Activated naive CD4-positive, alpha-beta T cell treated with anti-CD3 and anti-CD28 coated beads, Interleukin-2, amount 10 ng/mL, durations not matched to agents 7 days and 5 days (primary cell): ENCODE data around the gene SDR39U1.
A peak's percentile ranks its signal among the peaks of the same experiment; 100 is the strongest.

Source experiments
- CTCF ChIA-PET: fragments of 350-600 bp; sonication (Branson Sonifier 250); formaldehyde crosslinking; loops from one replicate; lab custom pipeline; 2021; ENCODE audit warnings: antibody characterized with exemption; lab: Charles Lee
- DNase-seq: peaks from one replicate; pipeline ENCODE4 v3.0.0-alpha.2; 2020
- H3K27ac Mint-ChIP-seq: one replicate; pipeline ENCODE4 v1.8.0; 2021; ENCODE audit warnings: mild to moderate bottlenecking, moderate library complexity, mixed read lengths
- H3K27me3 Mint-ChIP-seq: one replicate; pipeline ENCODE4 v1.8.0; 2021; ENCODE audit warnings: mild to moderate bottlenecking, mixed read lengths
- H3K36me3 Mint-ChIP-seq: one replicate; pipeline ENCODE4 v1.8.0; 2021; ENCODE audit warnings: mixed read lengths
- H3K4me1 Mint-ChIP-seq: one replicate; pipeline ENCODE4 v1.8.0; 2021; ENCODE audit warnings: mixed read lengths
- H3K4me3 Mint-ChIP-seq: one replicate; pipeline ENCODE4 v1.8.0; 2021; ENCODE audit warnings: mild to moderate bottlenecking, moderate library complexity, mixed read lengths
- H3K9me3 Mint-ChIP-seq: one replicate; pipeline ENCODE4 v1.8.0; 2021; ENCODE audit warnings: mixed read lengths

The SDR39U1 gene

GRCh38 chr14:24430143-24430681 is 12.4 kb downstream of the SDR39U1 start:
- peak overlapping the region; percentile 96 for H3K27ac Mint-ChIP-seq
- peak; percentile 72 for DNase-seq
- peaks cover 65% of the 10 kb centered on the region for H3K4me1 Mint-ChIP-seq
- H3K4me3 Mint-ChIP-seq = peak overlapping the region; percentile 92
- H3K36me3 Mint-ChIP-seq = peaks cover 30% of the 10 kb centered on the region
- no peaks in the 10 kb centered on the region for H3K9me3 Mint-ChIP-seq
- CTCF ChIA-PET = interaction anchor here (0.5 to 17.5 kb wide), 17 partner anchors 11 to 399 kb away, joined by 3 to 557 read pairs (median 12); partner anchors contain the start of genes ADCY4, CIDEB, DHRS1 and LTB4R
- H3K27me3 Mint-ChIP-seq = no peaks in the 10 kb centered on the region

DNA sequence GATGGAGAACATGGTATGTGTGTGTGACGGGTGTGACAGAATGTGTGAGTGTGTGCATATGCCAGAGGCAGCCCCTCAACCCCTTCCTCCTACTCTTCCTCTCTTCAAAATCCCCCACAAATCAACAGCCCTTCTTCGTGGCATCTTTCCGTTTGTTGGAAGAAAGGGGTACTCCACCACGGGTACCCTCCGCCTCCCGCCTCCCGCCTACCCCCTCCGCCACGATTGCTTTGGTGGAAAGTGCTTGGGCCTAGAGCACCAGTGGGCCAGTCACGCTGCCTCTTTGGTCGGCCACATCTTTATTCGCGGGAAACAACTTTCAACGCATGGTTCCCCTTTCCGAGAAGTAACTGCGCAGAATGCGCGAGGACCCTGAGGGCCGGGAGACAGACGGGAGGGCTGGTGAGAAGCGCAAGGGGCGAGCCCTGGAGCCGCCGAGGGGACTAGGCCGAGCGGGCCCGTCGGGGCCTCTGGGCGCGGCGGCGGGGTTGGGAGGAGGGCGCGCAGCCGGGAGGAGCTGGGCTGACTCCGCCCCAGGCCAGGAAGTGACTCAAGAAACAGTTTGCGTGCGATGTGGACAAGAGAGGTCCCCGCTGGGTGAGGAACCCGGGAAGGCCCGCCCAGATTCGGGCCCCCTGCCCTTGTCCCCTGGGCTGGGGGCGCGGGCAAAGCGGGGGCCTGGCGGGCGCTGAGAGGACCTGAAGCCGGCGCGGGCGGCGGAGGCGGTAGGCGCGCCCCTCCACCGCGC is 13.0 kb downstream of the SDR39U1 start, which contains the start of the genes CBLN3 and KHNYN:
TSS of gene CBLN3 (minus strand) at position 274 of the 748 bp plus-strand sequence. CDS start 614 bp downstream, outside the sequence.
TSS of gene KHNYN (plus strand) at position 560 of the 748 bp plus-strand sequence. CDS start 777 bp downstream, outside the sequence.
- Mint-ChIP-seq H3K36me3 (peaks cover 26% of the 10 kb centered on the region), H3K9me3 (peaks cover 1% of the 10 kb centered on the region)
- peak; percentile 93 for DNase-seq

DNA sequence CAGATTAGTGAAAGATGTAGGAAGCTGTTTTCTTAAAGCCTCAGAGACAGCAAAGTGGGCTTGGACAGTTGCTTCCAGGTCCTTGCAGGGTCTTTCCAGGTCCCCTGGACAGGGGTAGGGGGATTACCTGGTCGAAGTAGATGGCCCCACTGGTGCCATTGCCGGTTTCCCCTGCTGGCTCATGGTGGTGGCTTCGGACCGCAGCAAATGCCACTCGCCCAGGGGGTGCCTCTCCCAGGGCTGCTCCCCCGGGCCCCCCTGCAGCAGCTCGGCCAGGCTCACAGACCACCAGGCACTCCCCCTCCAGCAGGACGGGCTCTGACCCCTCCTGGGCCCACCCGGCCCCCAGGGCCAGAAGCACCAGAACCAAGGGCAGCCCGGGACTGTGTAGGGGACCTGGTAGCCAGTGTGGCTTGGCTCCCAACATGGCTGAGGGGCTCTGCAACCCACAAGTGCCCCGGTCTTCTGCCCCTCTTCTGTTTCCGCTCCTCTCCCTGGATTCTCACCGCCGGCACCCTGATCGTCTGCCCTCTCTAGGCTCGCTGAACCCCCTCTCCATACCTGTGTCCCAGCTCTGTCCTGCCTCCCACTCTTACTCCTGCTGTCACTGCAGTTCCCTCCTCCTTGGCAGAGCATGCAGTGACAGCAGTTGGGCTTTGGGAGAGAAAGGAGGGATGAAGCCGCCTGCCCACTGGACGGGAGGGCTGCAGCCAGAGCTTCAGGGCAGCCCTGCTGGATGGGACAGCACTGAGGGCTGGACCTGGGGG is 13.8 kb downstream of the SDR39U1 start:
- peaks cover 20% of the 10 kb centered on the region for H3K36me3 Mint-ChIP-seq
- peak overlapping the region; percentile 93 for H3K27ac Mint-ChIP-seq
- H3K4me3 Mint-ChIP-seq = peak overlapping the region; percentile 77
- H3K4me1 Mint-ChIP-seq = peaks cover 72% of the 10 kb centered on the region
- CTCF ChIA-PET = interaction anchor here (1.0 to 17.5 kb wide), 2 partner anchors 8 to 96 kb away, joined by 3 to 557 read pairs; partner anchors contain the start of genes ADCY4 and RIPK3
- no peaks in the 10 kb centered on the region for H3K27me3 Mint-ChIP-seq
- no peak for DNase-seq
- peaks cover 1% of the 10 kb centered on the region for H3K9me3 Mint-ChIP-seq

More for the DNA sequence above, 13.0 kb downstream of the SDR39U1 start, which contains the start of the genes CBLN3 and KHNYN:
- Mint-ChIP-seq H3K4me1 (peaks cover 68% of the 10 kb centered on the region), H3K27ac (peak within 1 kb of the TSS; percentile 96), H3K27me3 (no peaks in the 10 kb centered on the region), H3K4me3 (peak within 1 kb of the TSS; percentile 92)
- CTCF ChIA-PET = interaction anchor here (2.8 to 17.5 kb wide), 6 partner anchors 10 to 122 kb away, joined by 15 to 557 read pairs (median 29); partner anchors contain the start of genes ADCY4, CIDEB, LTB4R and LTB4R2

DNA sequence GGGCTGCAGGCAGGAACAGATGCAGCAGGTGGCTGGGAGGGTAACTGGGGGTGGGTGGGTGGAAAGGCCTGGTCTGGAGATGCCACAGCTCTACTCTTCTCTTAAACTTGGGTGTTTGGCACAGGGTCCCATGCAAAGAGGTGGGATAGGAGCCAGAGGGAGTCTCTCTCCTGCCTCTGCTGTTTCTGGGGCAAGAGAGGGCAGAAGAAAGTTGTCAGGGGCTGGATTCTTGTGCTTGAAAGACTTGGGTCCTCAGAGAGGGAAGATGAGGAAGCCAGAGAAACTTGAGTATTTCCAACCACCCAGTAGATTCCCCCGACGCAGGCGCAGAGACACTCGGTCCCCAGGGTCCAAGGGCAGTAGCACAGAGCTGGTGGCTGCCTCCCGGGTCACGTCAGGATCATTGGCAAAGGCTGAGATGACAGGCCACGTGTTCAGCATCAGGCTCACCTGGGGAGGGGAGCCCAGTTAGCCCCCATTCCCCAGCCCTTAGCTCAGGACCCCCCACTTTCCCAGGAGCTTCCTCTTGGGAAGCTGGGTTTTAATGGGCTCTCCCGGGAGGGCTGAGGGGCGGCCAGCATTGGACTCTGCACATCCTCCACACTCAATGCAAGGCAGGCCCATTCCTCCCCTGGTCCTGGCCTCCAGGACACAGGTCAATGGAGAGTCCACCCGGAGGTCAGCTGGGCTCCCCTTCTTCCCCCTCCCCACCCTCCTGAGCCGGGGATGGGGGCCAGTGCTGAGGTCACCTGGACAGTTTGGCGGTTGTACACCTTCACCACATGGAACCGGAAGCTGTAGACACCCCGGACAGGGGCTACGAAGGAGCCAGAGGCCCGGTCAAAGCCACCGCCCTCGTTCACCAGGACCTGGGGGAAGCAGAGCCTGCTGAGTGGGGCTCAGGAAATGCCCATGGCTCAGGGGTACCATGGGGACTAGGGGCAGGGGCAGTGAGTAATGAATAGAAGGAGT is 14.8 kb downstream of the SDR39U1 start:
- Mint-ChIP-seq H3K27me3 (no peaks in the 10 kb centered on the region), H3K4me1 (peaks cover 66% of the 10 kb centered on the region), H3K4me3 (no peak overlapping the region), H3K27ac (peak overlapping the region; percentile 82), H3K36me3 (peaks cover 11% of the 10 kb centered on the region), H3K9me3 (peaks cover 1% of the 10 kb centered on the region)
- DNase-seq = no peak
- CTCF ChIA-PET = interaction anchor here (0.6 to 17.5 kb wide), 4 partner anchors 9 to 95 kb away, joined by 3 to 557 read pairs (median 3); partner anchors contain the start of genes ADCY4 and RIPK3

- H3K4me1 Mint-ChIP-seq = peaks cover 64% of the 10 kb centered on the region
- H3K9me3 Mint-ChIP-seq = peaks cover 1% of the 10 kb centered on the region
- H3K4me3 Mint-ChIP-seq = no peak overlapping the region
- CTCF ChIA-PET = interaction anchor here (0.7 to 17.5 kb wide), 2 partner anchors 10 to 94 kb away, joined by 3 to 557 read pairs; partner anchors contain the start of genes ADCY4 and RIPK3
- DNase-seq = peak; percentile 46
- peak overlapping the region; percentile 38 for H3K27ac Mint-ChIP-seq
- no peaks in the 10 kb centered on the region for H3K27me3 Mint-ChIP-seq
- peaks cover 9% of the 10 kb centered on the region for H3K36me3 Mint-ChIP-seq
Observed at GRCh38 chr14:24426912-24427536, 15.6 kb downstream of the SDR39U1 start.

DNA sequence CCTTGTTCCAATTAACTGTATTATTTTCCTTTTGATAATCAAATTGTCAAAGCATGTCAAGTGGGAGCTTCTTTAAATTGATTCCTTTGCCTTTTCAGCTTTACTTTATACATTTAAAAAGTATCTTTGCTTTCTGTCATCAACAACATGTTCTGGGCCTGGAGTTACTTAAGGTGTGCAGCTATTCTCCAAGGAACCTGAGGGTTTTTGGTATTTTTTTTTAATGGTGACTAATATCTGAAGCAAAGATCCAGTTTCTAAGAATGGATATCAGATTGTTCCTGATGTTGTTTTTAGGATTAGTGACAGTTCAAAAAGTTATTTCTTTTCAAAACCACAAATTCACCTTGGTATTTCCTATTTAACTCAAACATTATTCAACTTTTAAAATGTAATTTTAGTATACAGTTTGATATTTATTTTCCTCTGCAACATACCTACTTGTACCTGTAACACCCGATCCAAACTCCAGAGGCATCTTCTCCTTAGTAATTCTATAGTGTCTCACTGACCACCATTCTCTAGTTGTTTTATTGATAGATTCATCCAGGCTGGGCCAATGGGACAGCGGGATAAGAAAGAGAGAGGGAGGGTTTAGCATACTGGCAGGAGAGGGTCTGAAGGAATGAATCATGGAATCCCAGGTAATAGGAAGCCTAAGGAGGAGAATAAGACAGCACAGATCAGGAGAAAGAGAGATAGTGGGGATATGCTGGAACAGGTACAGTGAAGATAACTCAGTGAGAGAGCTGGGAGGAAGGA is 16.2 kb downstream of the SDR39U1 start:
- no peak for DNase-seq
- Mint-ChIP-seq H3K27ac (peak overlapping the region; percentile 9), H3K4me3 (no peak overlapping the region), H3K4me1 (peaks cover 57% of the 10 kb centered on the region), H3K9me3 (peaks cover 1% of the 10 kb centered on the region), H3K36me3 (peaks cover 4% of the 10 kb centered on the region), H3K27me3 (peaks cover 4% of the 10 kb centered on the region)
- CTCF ChIA-PET = interaction anchor here (0.7 to 17.5 kb wide), 3 partner anchors 10 to 94 kb away, joined by 3 to 557 read pairs (median 5); partner anchors contain the start of genes ADCY4 and RIPK3

GRCh38 chr14:24425704-24426103 is 16.9 kb downstream of the SDR39U1 start:
- CTCF ChIA-PET = interaction anchor here (1.4 to 17.5 kb wide), 3 partner anchors 11 to 93 kb away, joined by 5 to 557 read pairs (median 7); partner anchors contain the start of genes ADCY4 and RIPK3
- H3K4me3 Mint-ChIP-seq = no peak overlapping the region
- peaks cover 1% of the 10 kb centered on the region for H3K9me3 Mint-ChIP-seq
- peaks cover 51% of the 10 kb centered on the region for H3K4me1 Mint-ChIP-seq
- peaks cover 3% of the 10 kb centered on the region for H3K36me3 Mint-ChIP-seq
- no peak for DNase-seq
- peak overlapping the region; percentile 70 for H3K27ac Mint-ChIP-seq
- peaks cover 4% of the 10 kb centered on the region for H3K27me3 Mint-ChIP-seq

- no peak for DNase-seq
- Mint-ChIP-seq H3K4me3 (no peak overlapping the region), H3K36me3 (peaks cover 3% of the 10 kb centered on the region), H3K27ac (no peak overlapping the region), H3K27me3 (peaks cover 25% of the 10 kb centered on the region), H3K4me1 (peaks cover 36% of the 10 kb centered on the region), H3K9me3 (peaks cover 1% of the 10 kb centered on the region)
- CTCF ChIA-PET = interaction anchor here (1.3 to 17.5 kb wide), 3 partner anchors 9 to 90 kb away, joined by 4 to 557 read pairs (median 6); partner anchors contain the start of genes ADCY4 and RIPK3
Observed at GRCh38 chr14:24422694-24423601, 19.6 kb downstream of the SDR39U1 start.

- H3K9me3 Mint-ChIP-seq = peaks cover 1% of the 10 kb centered on the region
- H3K27me3 Mint-ChIP-seq = peaks cover 29% of the 10 kb centered on the region
- no peak overlapping the region for H3K27ac Mint-ChIP-seq
- H3K4me3 Mint-ChIP-seq = no peak overlapping the region
- no peak for DNase-seq
- H3K4me1 Mint-ChIP-seq = peaks cover 29% of the 10 kb centered on the region
- H3K36me3 Mint-ChIP-seq = peaks cover 3% of the 10 kb centered on the region
- CTCF ChIA-PET = interaction anchor here (0.8 to 17.5 kb wide), 3 partner anchors 9 to 89 kb away, joined by 3 to 557 read pairs (median 4); partner anchors contain the start of genes ADCY4 and RIPK3
Observed at GRCh38 chr14:24422261-24422660, 20.3 kb downstream of the SDR39U1 start.

DNA sequence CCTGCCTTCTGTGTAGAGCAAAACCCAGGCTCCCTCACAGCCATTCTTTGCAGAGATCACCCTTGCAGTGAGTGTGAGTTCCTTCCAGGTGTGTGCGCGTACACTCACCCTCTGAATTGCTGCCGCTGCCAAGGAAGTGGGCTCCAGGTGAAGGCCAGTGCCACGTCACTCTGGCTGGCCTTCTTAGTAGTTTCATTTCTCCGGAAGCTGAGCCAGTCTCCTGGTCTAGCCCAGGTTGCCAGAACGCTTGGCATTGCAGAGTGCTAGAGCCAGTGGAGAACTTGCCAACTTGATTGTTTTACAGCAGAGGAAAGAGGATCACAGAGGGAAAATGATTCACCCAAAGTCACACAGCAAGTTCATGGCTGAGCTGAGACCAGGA is 24.1 kb downstream of the SDR39U1 start:
- no peak overlapping the region for H3K27ac Mint-ChIP-seq
- CTCF ChIA-PET = interaction anchor here (1.8 to 2.2 kb wide), 2 partner anchors 13 to 86 kb away, joined by 7 to 15 read pairs; partner anchors contain the start of gene KHNYN

More for the DNA sequence above, 24.1 kb downstream of the SDR39U1 start:
- no peak for DNase-seq
- Mint-ChIP-seq H3K4me1 (no peaks in the 10 kb centered on the region), H3K9me3 (no peaks in the 10 kb centered on the region), H3K4me3 (no peak overlapping the region), H3K27me3 (peaks cover 44% of the 10 kb centered on the region), H3K36me3 (no peaks in the 10 kb centered on the region)
